Head of caudate nucleus (tissue), 42 donors: ENCODE data around the gene LPCAT2.

ENCODE experiments used
- DNase-seq, 42 donors: peaks; one replicate each; pipeline versions ENCODE4 v3.0.0 to v3.0.0-alpha.2; 2020 to 2021; ENCODE audit warnings: mixed read lengths in 7 of 42
- intact Hi-C: fragments of 100-400 bp; cut with DNase I; formaldehyde crosslinking; loops from one replicate; pipeline ENCODE4 v1.15.0; 2022

LPCAT2 gene

GRCh38 chr16:55529018-55529417, 20.1 kb downstream of the LPCAT2 start:
- no peak for DNase-seq
- intact Hi-C loops: no loop called here

DNA sequence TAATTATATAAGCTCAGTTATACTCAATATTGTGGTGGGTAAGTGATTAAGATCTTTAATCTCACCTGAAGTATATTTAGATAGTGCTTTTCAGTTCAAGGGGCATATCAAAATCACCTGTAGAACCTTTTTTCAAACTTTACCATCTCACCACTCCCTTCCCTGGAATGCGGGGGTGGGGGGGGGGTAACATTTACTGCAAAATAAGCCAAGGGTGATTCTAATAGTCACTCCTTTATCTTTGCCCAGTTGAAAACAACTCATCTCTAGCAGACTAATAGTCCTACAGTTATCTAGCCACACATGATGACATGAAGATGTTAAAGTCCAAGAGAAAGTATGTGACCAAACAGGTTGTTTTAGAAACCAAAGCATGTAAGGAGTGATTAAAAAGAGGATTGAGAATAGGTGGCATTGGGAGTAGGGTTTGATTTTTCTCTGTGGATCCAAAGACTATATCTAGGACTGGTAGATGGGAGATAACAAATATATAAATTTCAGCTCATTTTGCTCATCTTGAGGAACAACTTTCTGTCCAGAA, 21.5 kb downstream of the LPCAT2 start:
- intact Hi-C loops: no loop called here
- no peak for DNase-seq

DNA sequence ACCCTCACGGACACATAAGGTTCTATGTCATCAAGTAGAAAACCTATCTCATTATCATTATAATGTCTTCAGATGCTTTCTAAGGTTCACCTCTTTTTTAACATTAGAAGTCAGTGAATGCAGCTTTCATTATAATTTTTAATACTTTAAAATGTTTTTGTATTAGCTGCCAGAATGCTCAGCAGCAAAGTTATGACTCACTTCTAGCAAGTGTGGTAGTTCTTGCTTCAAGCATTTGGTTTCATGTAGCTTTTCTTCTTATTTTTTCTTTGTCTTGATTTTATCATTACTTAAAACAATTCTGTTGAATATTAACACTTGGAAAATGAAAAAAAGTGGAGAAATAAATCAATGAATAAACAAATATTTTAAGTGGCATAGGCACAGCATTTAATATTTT, 23.4 kb downstream of the LPCAT2 start:
- DNase-seq: no peak
- intact Hi-C loops: no loop called here

DNA sequence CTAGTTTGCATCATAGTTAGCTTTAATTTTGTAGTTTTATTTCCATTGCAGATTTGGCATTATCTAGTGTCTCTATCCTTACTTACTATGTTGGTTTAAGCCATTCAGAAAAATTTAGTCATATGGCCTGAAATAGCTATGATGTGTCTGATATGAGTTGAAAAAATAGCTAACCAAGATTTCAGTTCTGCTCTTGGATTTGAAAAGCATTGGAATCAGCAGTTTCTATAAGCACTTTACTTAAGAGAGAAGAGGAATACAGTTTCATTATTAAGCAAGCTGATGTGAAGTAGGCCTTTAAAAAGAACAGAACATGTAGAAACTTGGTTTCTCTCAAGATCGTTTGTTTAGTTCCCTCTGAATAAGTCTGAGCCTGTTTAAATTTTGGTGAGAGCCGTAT, 25.9 kb downstream of the LPCAT2 start:
- intact Hi-C loops: no loop called here
- no peak for DNase-seq

DNA sequence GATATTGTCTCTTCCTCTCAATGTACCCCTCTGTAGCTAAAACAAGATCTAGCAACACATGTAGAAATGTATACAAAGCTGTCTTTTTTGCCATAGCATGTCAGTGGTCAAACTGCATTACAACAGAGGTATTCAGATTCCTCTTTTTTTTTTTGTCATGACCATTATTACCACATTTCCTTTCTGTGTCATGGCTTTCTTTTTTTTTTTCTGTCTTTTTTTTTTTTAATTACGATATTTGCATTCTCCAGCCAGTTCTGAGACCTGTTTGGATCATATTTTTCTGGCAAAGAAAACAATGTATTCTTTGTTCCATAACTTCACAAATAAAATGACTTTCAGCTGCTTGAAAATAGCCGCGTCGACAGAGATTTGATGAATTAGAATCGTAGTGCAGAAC, 30.2 kb downstream of the LPCAT2 start:
- DNase-seq: no peak

GRCh38 chr16:55539488-55539887, 30.6 kb downstream of the LPCAT2 start:
- DNase-seq: no peak
- intact Hi-C loops: no loop called here

More for the DNA sequence above, 30.2 kb downstream of the LPCAT2 start:
- intact Hi-C loops: no loop called here

DNA sequence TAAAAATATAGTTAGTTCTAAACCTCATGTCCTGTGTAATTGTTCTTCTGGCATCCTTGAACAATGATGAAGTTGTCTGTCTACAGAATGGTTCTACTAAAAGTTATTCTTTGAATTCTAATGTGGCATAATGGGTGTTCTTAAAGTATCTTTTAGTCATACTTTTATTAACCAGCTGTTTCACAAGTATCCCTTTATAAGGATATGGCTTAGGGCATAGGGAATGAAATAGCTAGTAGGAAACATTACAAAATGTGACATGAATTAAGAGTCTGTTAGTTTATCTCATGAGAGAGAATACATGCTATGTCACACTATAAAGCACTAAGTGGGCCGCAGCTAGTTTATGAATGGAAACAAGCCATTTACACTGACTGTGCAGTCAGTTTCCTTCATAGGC, 31.3 kb downstream of the LPCAT2 start:
- intact Hi-C loops: loop anchor here (5.0 kb wide), 1 partner anchor 73 kb away; no protein-coding TSS in a partner anchor
- DNase-seq: no peak

GRCh38 chr16:55542459-55543082, 33.7 kb downstream of the LPCAT2 start:
- intact Hi-C loops: loop anchor here (2.0 to 5.0 kb wide), 2 partner anchors 48 to 75 kb away; no protein-coding TSS in a partner anchor
- DNase-seq: no peak

- DNase-seq: peak in 1 of 42 donors; percentile 16
- intact Hi-C loops: loop anchor here (2.0 to 5.0 kb wide), 2 partner anchors 49 to 76 kb away; no protein-coding TSS in a partner anchor
These were observed 34.6 kb downstream of the LPCAT2 start for GRCh38 chr16:55543472-55543871.

GRCh38 chr16:55552621-55553020, 43.7 kb downstream of the LPCAT2 start:
- intact Hi-C loops: no loop called here
- no peak for DNase-seq

- intact Hi-C loops: no loop called here
- no peak for DNase-seq
These were observed 46.6 kb downstream of the LPCAT2 start for GRCh38 chr16:55555436-55555835.

DNA sequence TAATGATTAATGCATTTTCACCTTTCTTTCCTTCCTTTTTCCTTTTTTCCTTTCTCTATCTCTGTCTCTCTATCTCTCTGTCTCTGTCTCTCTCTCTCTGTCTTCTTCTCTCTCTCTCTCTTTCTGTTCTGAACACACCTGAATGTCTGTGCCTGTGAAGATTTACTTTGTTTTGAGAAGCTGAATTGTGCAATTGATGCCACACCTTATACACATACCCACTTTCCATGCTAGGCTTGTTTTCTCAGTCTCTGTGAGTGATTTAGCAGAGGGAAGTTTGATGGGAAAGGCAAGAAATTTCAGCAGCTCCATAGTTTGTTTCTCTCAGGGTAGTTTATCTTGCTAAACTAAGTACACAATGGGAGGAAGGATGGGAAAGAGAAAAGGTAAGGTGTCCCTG, 48.3 kb downstream of the LPCAT2 start:
- intact Hi-C loops: no loop called here
- DNase-seq: no peak

GRCh38 chr16:55559233-55559632, 50.4 kb downstream of the LPCAT2 start:
- intact Hi-C loops: no loop called here
- no peak for DNase-seq

GRCh38 chr16:55559933-55560516, 51.2 kb downstream of the LPCAT2 start:
- intact Hi-C loops: no loop called here
- no peak for DNase-seq

DNA sequence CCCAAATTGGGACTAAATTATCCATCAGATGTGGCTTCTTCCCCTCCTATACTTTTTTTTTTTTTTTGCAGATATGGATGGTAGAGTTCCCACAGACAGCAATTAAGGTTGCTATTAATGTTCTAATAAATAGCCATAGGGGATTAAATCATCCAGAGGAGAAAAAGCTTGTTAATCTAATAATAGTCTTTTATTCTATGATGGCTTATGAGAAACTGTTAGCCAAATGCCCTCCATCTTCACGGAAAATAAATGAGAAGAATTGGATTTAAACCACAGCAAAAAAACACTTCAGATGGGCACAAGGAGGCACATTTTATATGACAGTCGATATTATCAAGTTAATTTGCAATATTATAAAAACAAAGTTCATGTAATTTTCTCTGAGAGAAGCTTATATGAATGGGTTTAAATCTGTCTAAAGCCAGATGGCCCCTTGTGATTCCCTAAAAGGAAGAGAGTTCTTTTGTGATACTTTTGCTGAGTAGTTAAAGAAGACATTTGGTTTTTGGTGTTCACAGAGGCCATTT, 52.5 kb downstream of the LPCAT2 start:
- no peak for DNase-seq
- intact Hi-C loops: no loop called here

DNA sequence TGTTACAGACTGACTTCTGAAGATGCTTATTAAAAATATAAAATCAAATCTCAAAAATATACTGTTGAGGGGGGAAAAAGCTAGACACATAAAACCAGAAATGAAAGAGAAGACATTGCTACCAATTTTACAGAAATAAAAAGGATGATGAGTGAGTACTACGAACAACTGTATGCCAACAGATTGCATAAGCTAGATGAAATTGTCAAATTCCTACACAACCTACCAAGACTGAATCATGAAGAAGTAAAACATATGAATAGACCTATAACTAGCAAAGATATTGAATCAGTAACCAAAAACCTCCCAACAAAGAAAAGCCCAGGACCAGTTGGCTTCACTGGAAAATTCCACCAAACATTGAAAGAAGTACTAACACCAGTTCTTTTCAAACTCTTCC, 54.1 kb downstream of the LPCAT2 start:
- DNase-seq: no peak
- intact Hi-C loops: no loop called here

- intact Hi-C loops: no loop called here
- DNase-seq: no peak
These were observed 54.9 kb downstream of the LPCAT2 start for GRCh38 chr16:55563797-55564196.

GRCh38 chr16:55565086-55565485, 56.2 kb downstream of the LPCAT2 start:
- no peak for DNase-seq
- intact Hi-C loops: no loop called here

DNA sequence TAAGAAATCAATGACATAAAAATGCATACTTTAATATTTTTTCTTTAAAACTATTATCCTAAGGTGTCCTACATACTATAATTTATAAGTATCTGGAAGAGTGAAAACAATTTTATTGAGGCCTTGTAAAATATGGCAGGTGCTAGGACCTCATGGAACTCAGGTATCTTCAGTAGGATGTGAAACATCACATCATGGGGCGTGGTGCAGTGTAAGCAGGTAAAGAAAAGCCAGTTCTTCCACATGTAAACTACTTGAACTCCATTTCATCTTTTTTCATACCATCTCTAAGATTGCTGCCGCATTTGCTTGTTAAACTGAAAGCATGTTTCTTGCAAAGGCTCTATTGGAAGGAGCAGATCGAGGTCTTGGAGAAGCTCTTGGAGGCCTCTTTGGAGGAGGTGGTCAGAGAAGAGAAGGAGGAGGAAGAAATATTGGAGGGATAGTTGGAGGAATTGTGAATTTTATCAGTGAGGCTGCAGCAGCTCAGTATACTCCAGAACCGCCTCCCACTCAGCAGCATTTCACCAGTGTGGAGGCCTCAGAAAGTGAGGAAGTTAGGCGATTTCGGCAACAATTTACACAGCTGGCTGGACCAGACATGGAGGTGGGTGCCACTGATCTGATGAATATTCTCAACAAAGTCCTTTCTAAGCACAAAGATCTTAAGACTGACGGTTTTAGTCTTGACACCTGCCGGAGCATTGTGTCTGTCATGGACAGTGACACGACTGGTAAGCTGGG, 57.7 kb downstream of the LPCAT2 start, which contains the start of gene CAPNS2:
Gene CAPNS2, plus strand, starts transcription at position 253 of the 744 bp plus-strand sequence. Its CDS starts 73 bp downstream, at position 326.
- no peak for DNase-seq
- intact Hi-C loops: no loop called here

DNA sequence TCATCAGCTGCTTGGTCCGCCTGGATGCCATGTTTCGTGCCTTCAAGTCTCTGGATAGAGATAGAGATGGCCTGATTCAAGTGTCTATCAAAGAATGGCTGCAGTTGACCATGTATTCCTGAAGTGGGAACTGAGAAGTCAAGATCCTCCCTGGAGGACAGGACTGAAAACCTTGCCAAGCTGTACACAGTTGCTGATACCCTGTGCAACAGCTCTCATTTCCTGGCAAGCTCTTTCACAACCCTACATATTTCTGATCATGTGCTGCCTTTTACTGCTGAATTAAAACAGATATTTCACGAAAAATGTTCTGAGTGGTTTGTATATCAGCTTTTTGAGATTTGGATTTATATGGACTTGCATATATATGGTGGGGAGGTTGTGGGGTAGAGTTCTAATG, 58.5 kb downstream of the LPCAT2 start:
- intact Hi-C loops: no loop called here
- DNase-seq: no peak
